Measurements from ENCODE around the gene CRIM1.

DNA sequence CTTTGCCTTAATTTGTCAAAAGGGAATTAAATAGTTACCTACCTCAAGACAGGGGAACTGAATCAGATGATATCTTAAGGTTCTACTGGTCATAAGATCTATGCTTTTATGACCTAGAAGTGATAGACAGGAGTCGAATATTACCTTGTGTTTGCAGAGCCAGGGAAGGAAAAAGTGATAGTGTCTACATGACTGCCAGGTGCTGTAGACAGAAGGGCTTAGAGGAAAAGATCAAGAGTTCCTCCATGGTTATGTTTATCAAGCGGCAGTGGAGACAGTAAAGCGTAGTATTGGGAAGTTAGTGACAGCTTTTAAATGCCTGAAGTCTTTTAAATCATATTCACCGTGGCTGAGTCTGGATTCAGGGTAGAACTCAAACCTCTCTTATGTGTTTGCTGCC lies 11.9 kb downstream of the CRIM1 start:
- TF ChIP-seq, protein P1, sequence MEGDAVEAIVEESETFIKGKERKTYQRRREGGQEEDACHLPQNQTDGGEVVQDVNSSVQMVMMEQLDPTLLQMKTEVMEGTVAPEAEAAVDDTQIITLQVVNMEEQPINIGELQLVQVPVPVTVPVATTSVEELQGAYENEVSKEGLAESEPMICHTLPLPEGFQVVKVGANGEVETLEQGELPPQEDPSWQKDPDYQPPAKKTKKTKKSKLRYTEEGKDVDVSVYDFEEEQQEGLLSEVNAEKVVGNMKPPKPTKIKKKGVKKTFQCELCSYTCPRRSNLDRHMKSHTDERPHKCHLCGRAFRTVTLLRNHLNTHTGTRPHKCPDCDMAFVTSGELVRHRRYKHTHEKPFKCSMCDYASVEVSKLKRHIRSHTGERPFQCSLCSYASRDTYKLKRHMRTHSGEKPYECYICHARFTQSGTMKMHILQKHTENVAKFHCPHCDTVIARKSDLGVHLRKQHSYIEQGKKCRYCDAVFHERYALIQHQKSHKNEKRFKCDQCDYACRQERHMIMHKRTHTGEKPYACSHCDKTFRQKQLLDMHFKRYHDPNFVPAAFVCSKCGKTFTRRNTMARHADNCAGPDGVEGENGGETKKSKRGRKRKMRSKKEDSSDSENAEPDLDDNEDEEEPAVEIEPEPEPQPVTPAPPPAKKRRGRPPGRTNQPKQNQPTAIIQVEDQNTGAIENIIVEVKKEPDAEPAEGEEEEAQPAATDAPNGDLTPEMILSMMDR (conservative IDR thresholded peaks at IDR 0.05; ENCODE audit: low read depth in 2 of 2): no peak
- no peak for TF ChIP-seq ZNF331 (CRISPR knock-in tag; IDR thresholded peaks at IDR 0.05; ENCODE audit: low read depth)
- TF ChIP-seq NANOG (IDR thresholded peaks at IDR 0.05; ENCODE audit: borderline replicate concordance): no peak
- no peak for TF ChIP-seq POLR2AphosphoS5 (IDR thresholded peaks at IDR 0.05; ENCODE audit: low read depth)
